K562 (cell line): ENCODE measurements around the gene ABCB4. TPM values are rescaled to one million over a fixed set of nuclear protein-coding genes. Genes with fewer than 3 reads are reported as not detected.

Experiments used
- ATAC-seq: fragments of 200-7000 bp; cut with Tn5 transposase; 3 replicates; pipeline ENCODE4 v1.9.1; 2020; ENCODE audit warnings: moderate library complexity
- BruUV-seq: library from RNA; stranded (reverse); fragments of 400-500 nt; replicated peaks from 2 replicates; lab custom pipeline; 2021; lab: Mats Ljungman, UMichigan
- CTCF ChIA-PET: fragments of 300-600 bp; formaldehyde crosslinking; extraction: SDS; loops from one replicate; lab custom pipeline; 2021; ENCODE audit warnings: low intra/inter-chr PET ratio; lab: Yijun Ruan, JAX
- POLR2A ChIA-PET: fragments of 300-600, 350-650 bp; sonication (Branson Sonifier 250); formaldehyde crosslinking; extraction: SDS; loops from one replicate; lab custom pipeline; 2021; ENCODE audit warnings: antibody characterized with exemption, inconsistent platforms; lab: Yijun Ruan, JAX
- DNase-seq, 4 experiments: peaks; one replicate each; pipeline versions ENCODE4 v3.0.0 to v3.0.0-alpha.2; 2011 to 2018; ENCODE audit warnings: low spot score in 3 of 4, mixed read lengths in 3 of 4; ENCODE audit errors: extremely low read depth in 1 of 4
- FAIRE-seq: peaks from 2 replicates; lab custom pipeline; 2011; peaks lifted over from hg19 to GRCh38; lab: Jason Lieb, UNC
- H2AFZ ChIP-seq: 2 replicates; pipeline ENCODE4 v1.6.0; 2011; ENCODE audit warnings: low read depth, low read length, control low read depth, inconsistent platforms
- H3K27ac ChIP-seq: fragments of 200-600 bp; 3 replicates; pipeline ENCODE4 v1.8.0; 2011; ENCODE audit warnings: low read depth, mild to moderate bottlenecking, control low read depth, inconsistent platforms, low read length, moderate library complexity, mixed read lengths; ENCODE audit errors: extremely low read depth
- H3K27me3 ChIP-seq, 2 experiments: fragments of 300-600 bp in 1 of 2; 2 replicates in 1 of 2; 3 replicates in 1 of 2; pipeline versions ENCODE4 v1.6.0 to v1.8.0; 2011; ENCODE audit warnings: inconsistent platforms in 2 of 2, low read length in 2 of 2, mild to moderate bottlenecking in 1 of 2, mixed read lengths in 1 of 2, moderate library complexity in 1 of 2; ENCODE audit not compliant: control insufficient read depth in 2 of 2, insufficient read depth in 2 of 2
- H3K36me3 ChIP-seq: fragments of 300-600 bp; 3 replicates; pipeline ENCODE4 v1.8.0; 2011; ENCODE audit warnings: mild to moderate bottlenecking, low read length, inconsistent platforms; ENCODE audit not compliant: control insufficient read depth, insufficient read depth
- H3K4me1 ChIP-seq, 2 experiments: fragments of 200-600 bp in 1 of 2; replicated peaks in 1 of 2; 2 replicates in 1 of 2; 3 replicates in 1 of 2; pipeline versions ENCODE4 v1.5.1 to v1.8.0; 2011; ENCODE audit warnings: inconsistent platforms in 2 of 2, low read length in 2 of 2, mild to moderate bottlenecking in 1 of 2, mixed read lengths in 1 of 2, moderate library complexity in 1 of 2; ENCODE audit not compliant: control insufficient read depth in 2 of 2, insufficient read depth in 2 of 2
- H3K4me2 ChIP-seq: 2 replicates; pipeline ENCODE4 v1.6.1; 2011; ENCODE audit warnings: low read length, control low read depth, inconsistent platforms, mixed read lengths; ENCODE audit not compliant: insufficient read depth
- H3K4me3 ChIP-seq: fragments of 200-600 bp; sonication (generic), shearing (Covaris generic); 2 replicates; pipeline ENCODE4 v1.5.1; 2016; ENCODE audit warnings: control low read depth, inconsistent platforms
- H3K79me2 ChIP-seq: fragments of 200-600 bp; 3 replicates; pipeline ENCODE4 v1.8.0; 2011; ENCODE audit warnings: low read length, inconsistent platforms; ENCODE audit not compliant: control insufficient read depth, insufficient read depth
- H3K9ac ChIP-seq, 2 experiments: 2 replicates each; pipeline versions ENCODE4 v1.6.0 to v1.6.1; 2011; ENCODE audit warnings: low read depth in 2 of 2, low read length in 2 of 2, control low read depth in 1 of 2, inconsistent platforms in 1 of 2, mild to moderate bottlenecking in 1 of 2, mixed read lengths in 1 of 2; ENCODE audit not compliant: insufficient read depth in 1 of 2
- H3K9me1 ChIP-seq: one replicate; pipeline ENCODE4 v1.6.0; 2011; ENCODE audit warnings: inconsistent platforms, mild to moderate bottlenecking, low read length, moderate library complexity; ENCODE audit not compliant: control insufficient read depth, insufficient read depth
- H3K9me3 ChIP-seq: replicated peaks from 2 replicates; pipeline ENCODE4 v1.5.1; 2011; ENCODE audit warnings: low read depth, low read length, inconsistent platforms; ENCODE audit not compliant: control insufficient read depth, insufficient read depth
- H4K20me1 ChIP-seq: replicated peaks from 2 replicates; pipeline ENCODE4 v1.6.1; 2011; ENCODE audit warnings: low read length, inconsistent platforms, mixed read lengths; ENCODE audit not compliant: control insufficient read depth, insufficient read depth
- AFF4 ChIP-seq: sonication (generic); formaldehyde crosslinking; IDR thresholded peaks from 2 replicates; pipeline ENCODE4 v1.8.0; 2023; ENCODE audit warnings: mild to moderate bottlenecking, missing genetic modification reagents
- BMI1 ChIP-seq: fragments of 150-350 bp; IDR thresholded peaks from 2 replicates; pipeline ENCODE4 v1.6.1; 2014; ENCODE audit warnings: low read length
- EHMT2 ChIP-seq: fragments of 450-650 bp; IDR thresholded peaks from 2 replicates; pipeline ENCODE4 v1.6.1; 2018; ENCODE audit warnings: antibody characterized with exemption
- HMGN3 ChIP-seq: IDR thresholded peaks from 2 replicates; pipeline ENCODE4 v1.6.1; 2011; ENCODE audit warnings: borderline replicate concordance, low read depth, mild to moderate bottlenecking, mixed read lengths, low read length; ENCODE audit not compliant: insufficient read length; ENCODE audit errors: extremely low read depth
- MED1 ChIP-seq: sonication (generic); formaldehyde crosslinking; IDR thresholded peaks from 2 replicates; pipeline ENCODE4 v1.8.1; 2023; ENCODE audit warnings: missing genetic modification reagents, borderline replicate concordance
- NFATC3 ChIP-seq: fragments of 450-650 bp; IDR thresholded peaks from 2 replicates; pipeline ENCODE4 v1.6.1; 2017; ENCODE audit warnings: mild to moderate bottlenecking
- NR3C1 ChIP-seq: sonication (generic); formaldehyde crosslinking; IDR thresholded peaks from 2 replicates; pipeline ENCODE4 v1.8.1; 2022; ENCODE audit warnings: missing genetic modification reagents
- TSHZ1 ChIP-seq: fragments of 250-450 bp; sonication (Bioruptor Pico); IDR thresholded peaks from 2 replicates; pipeline ENCODE4 v1.4.0; 2020; ENCODE audit warnings: mild to moderate bottlenecking, moderate library complexity
- ZFP30 ChIP-seq: fragments of 250-450 bp; sonication (Bioruptor Pico); IDR thresholded peaks from 2 replicates; pipeline ENCODE4 v1.8.0; 2022; ENCODE audit warnings: moderate library complexity, mild to moderate bottlenecking, inconsistent platforms, borderline replicate concordance
- ZFP91 ChIP-seq: sonication (generic); formaldehyde crosslinking; IDR thresholded peaks from 2 replicates; pipeline ENCODE4 v1.8.0; 2022; ENCODE audit warnings: mild to moderate bottlenecking, missing genetic modification reagents
- ZNF217 ChIP-seq: sonication (generic); formaldehyde crosslinking; IDR thresholded peaks from 2 replicates; pipeline ENCODE4 v1.8.0; 2022; ENCODE audit warnings: mild to moderate bottlenecking, missing genetic modification reagents
- ZNF224 ChIP-seq: sonication (generic); formaldehyde crosslinking; IDR thresholded peaks from 2 replicates; pipeline ENCODE4 v1.8.0; 2022; ENCODE audit warnings: mild to moderate bottlenecking, missing genetic modification reagents
- ZNF395 ChIP-seq: fragments of 200-800 bp; sonication (Bioruptor generic); IDR thresholded peaks from 2 replicates; pipeline ENCODE4 v1.6.1; 2017; ENCODE audit warnings: missing genetic modification characterization, missing compliant biosample characterization
- WGBS: fragments of 100-300 bp; shearing (Covaris generic); methylation state at CpG from one replicate; pipeline ENCODE4 v1.1.6; 2016; ENCODE audit warnings: low coverage, mixed read lengths; ENCODE audit not compliant: insufficient coverage; ENCODE audit errors: missing lambda C conversion rate; 5-methylcytosine and 5-hydroxymethylcytosine counted together
- in situ Hi-C: fragments of 300-500 bp; cut with MboI; formaldehyde crosslinking; loops from 4 replicates; pipeline ENCODE4 v1.15.0; 2018; ENCODE audit warnings: inconsistent platforms, mixed read lengths
- intact Hi-C: fragments of 100-400 bp; cut with micrococcal nuclease; formaldehyde crosslinking; loops from 2 replicates; pipeline ENCODE4 v1.14.2; 2022
- polyA plus RNA-seq, 8 experiments: library from polyadenylated mRNA; depleted of rRNA in 4 of 8; stranded (reverse) in 5 of 8; unstranded in 3 of 8; fragments of >200 nt; fragmentation: Nextera tagmentation in 2 of 8; fragmentation: Illumina TruSeq in 1 of 8; extraction: Ambion mirVana in 2 of 8; extraction: Trizol in 1 of 8; gene quantifications; 2 replicates each; pipeline versions ENCODE4 v1.2.1 to v1.2.3, GENCODE V29; 2011 to 2014; ENCODE audit warnings: inconsistent platforms in 1 of 8, missing spikeins in 1 of 8
- total RNA-seq, 7 experiments: library from RNA; depleted of rRNA in 6 of 7; stranded (reverse); fragments of >200 nt in 6 of 7; fragmentation: Illumina TruSeq in 2 of 7; extraction: Trizol in 2 of 7; gene quantifications; 2 replicates each; pipeline versions ENCODE4 v1.2.1 to v1.2.3, GENCODE V29; 2011 to 2021; ENCODE audit warnings: low replicate concordance in 1 of 7

ABCB4 gene
- total and polyA plus RNA-seq, 9 of the 15 experiments (the other 6 are each of a cell fraction or from before 2014, with no cell fraction given), result 0.06 to 0.73 (median 0.40) TPM

- in situ Hi-C loops, result no loop called here
- H3K9me1 ChIP-seq, result no peaks in the 10 kb centered on the region
- ATAC-seq (no peak), DNase-seq (no peak), FAIRE-seq (no peak)
- no peaks in the 10 kb centered on the region for H3K9me3 ChIP-seq
- H3K79me2 ChIP-seq, result no peaks in the 10 kb centered on the region
- no peak overlapping the region for H2AFZ ChIP-seq
- BruUV-seq, result no TSS peak
- H3K36me3 ChIP-seq, result no peaks in the 10 kb centered on the region
- ChIA-PET POLR2A (no interaction called here), CTCF (no interaction called here)
- H3K27me3 ChIP-seq, result no peaks in the 10 kb centered on the region
- no peak overlapping the region for H3K4me3 ChIP-seq
- no peaks in the 10 kb centered on the region for H4K20me1 ChIP-seq
- no peaks in the 10 kb centered on the region for H3K4me1 ChIP-seq
- H3K9ac ChIP-seq, result no peak overlapping the region
- 0% methylated on average over 1 of the region's 1 CpG for WGBS
- H3K27ac ChIP-seq, result no peak overlapping the region
- intact Hi-C loops, result no loop called here
- H3K4me2 ChIP-seq, result no peak overlapping the region
- TF ChIP-seq ZNF217 (CRISPR knock-in tag), result no peak
- TF ChIP-seq AFF4 (CRISPR knock-in tag), result no peak
- TF ChIP-seq EHMT2, result no peak
- no peak for TF ChIP-seq ZNF224 (CRISPR knock-in tag)
- TF ChIP-seq ZFP91 (CRISPR knock-in tag), result no peak
- no peak for TF ChIP-seq BMI1
- TF ChIP-seq NR3C1 (CRISPR knock-in tag), result no peak
- no peak for TF ChIP-seq NFATC3
- no peak for TF ChIP-seq MED1 (CRISPR knock-in tag)
- TF ChIP-seq HMGN3, result no peak
- no peak for TF ChIP-seq ZNF395 (CRISPR knock-in tag)
- no peak for TF ChIP-seq ZFP30 (CRISPR knock-in tag)
- TF ChIP-seq TSHZ1, result no peak
Measured at GRCh38 chr7:87450706-87451105, 24.8 kb downstream of the ABCB4 start.
